Left colon (tissue), 2 donors: Measurements from ENCODE around the gene SLC66A3. TPM values are rescaled to one million over a fixed set of nuclear protein-coding genes. Genes with fewer than 3 reads are reported as not detected.
A peak's percentile ranks its signal among the peaks of the same experiment; 100 is the strongest.

Experiments
- ATAC-seq: fragments of 200-7000 bp; cut with Tn5 transposase; one replicate; pipeline ENCODE4 v1.9.1; 2020; ENCODE audit warnings: mild to moderate bottlenecking, moderate library complexity
- DNase-seq, 2 donors: peaks; one replicate each; pipeline ENCODE4 v3.0.0-alpha.2; 2020
- intact Hi-C, 2 donors: fragments of 100-400 bp; cut with DNase I in 1 of 2; cut with micrococcal nuclease in 1 of 2; formaldehyde crosslinking; loops; one replicate each; pipeline versions ENCODE4 v1.11.2 to v1.14.0; 2022; cut with DNase I, micrococcal nuclease
- total RNA-seq, 2 donors: library from RNA; stranded (reverse); fragmentation: NEBNext Ultra II Directional; extraction: Animal tissue kit (Norgen Biotek cat#: 25700); gene quantifications; one replicate each; pipeline ENCODE4 v1.2.1, GENCODE V29; 2021
- donor health status: DM: no; HTN: no; CAD: no.
- donor health status: DM: yes; HTN: yes; CAD: no.

SLC66A3 gene
- total RNA-seq, 2 donors from 2014 or later: 10.3 to 10.7 TPM

DNA sequence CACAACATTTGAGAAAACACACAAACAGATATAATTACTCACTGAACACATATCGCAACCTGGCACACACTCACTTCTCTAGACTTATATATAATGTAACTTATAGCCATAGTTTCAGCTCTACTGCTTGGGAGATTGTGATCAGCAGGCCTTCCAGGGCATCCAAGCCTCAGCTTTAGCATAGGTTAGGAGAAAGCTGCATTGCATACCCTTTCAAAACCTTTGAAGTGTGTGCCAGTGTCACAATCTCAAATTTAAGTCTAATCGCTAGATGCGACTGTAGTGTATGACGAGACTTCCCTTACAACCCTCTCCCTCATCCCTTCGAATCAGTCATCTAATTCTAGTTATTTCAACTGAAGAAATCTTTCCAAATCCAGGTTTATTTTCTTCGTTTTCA, 30.9 kb downstream of the SLC66A3 start:
- DNase-seq: no peak
- intact Hi-C loops: no loop called here
- ATAC-seq: no peak

DNA sequence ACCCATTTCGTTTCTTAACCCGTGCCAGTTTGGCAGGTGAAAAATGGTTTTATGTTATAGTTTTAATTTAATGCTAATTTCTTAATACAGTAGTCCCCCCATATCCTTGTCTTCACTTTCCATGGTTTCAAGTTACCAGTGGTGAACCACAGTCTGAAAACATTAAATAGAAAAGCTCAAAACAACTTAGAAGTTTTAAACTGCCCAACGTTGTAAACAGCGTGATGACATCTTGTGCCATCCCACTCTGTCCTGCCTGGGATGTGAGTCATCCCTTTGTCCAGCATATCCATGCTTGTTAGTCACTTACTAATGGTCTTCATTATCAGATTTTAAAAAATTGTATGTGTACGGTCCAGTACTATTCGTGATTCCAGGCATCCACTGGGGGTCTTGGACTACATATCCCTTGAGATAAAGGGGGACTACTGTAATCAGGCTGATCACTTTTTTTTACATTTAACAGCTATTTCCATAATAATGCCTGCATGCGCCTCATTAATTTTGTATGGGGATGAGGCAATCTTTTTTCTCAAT, 31.9 kb downstream of the SLC66A3 start:
- DNase-seq (no peak), ATAC-seq (no peak)
- intact Hi-C loops: no loop called here

DNA sequence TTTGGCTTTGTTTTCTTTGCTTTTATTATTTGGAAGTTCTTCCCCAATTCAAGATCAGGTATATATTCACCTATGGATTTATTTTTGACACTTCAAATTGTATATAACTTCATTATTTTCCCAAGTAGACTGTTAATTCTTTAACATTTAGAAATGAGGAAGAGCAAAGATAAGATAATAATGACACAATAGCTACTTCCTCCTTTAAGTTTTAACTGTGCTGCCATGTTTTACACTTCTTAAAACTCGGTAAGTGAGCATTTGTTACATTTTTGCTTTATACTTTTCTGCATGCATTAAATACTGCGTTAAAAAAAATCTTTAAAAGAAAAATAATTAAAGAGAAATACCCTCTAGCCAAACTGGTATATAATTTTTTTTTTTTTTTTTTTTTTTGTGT, 32.5 kb downstream of the SLC66A3 start:
- intact Hi-C loops: no loop called here
- ATAC-seq (no peak), DNase-seq (no peak)

DNA sequence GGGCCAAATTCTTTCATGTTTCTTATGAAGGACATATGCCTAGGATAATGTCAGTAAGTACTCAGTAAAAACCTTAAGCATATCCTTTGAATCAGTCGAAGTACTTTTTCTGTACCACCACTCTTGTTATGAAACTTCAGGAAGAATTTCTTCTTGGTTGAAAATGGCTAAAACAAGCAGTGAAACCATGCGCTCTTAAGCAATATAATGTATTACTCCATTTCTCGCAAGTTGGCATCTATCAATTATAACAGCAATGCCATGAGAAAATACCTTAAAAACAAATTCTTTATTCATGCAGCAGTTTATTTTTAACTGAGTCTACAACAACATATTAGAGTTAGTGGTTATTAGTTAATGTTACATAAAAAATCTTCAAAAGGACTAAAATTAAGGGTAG, 41.0 kb downstream of the SLC66A3 start:
- intact Hi-C loops: no loop called here
- no peak for ATAC-seq

DNA sequence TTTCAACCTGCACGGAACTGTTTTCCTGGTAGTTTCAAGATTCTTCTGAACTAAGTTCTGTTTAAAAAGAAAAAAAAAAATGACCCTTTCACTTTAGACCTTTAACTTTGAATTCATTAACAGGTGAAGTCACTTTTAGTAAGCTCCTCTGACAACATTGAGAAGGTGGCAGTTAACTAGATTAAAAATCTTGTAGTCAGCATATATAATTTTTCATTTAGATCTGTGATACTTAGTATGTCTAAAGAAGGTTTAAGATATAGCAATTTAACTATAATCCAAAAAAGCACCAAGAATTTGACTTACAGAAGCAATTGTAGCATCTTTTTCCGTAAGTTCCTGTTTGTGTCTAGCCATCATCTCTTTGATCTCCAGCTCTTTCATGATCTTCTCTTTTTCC, 45.4 kb downstream of the SLC66A3 start:
- intact Hi-C loops: no loop called here
- ATAC-seq (no peak), DNase-seq (no peak)

More for the DNA sequence above, 41.0 kb downstream of the SLC66A3 start:
- no peak for DNase-seq

DNA sequence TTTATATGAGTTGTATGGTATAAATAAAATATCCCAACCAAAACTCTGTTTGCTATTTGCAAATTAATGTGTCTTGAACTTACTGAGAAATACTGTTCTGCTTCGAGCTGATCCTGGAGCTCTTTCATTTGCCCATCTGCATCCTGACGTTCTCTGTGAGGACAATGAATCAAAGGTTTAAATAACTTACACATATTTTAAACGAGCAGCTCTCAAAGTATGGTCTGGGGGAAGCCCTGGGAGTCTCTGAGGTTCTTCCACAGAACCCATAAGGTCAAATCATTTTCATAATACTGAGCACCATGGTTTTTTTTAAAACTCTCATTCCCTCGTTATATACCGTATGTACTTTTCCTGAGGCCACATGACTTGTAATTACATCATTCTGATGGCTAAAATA, 46.7 kb downstream of the SLC66A3 start:
- intact Hi-C loops: no loop called here
- ATAC-seq (no peak), DNase-seq (no peak)

DNA sequence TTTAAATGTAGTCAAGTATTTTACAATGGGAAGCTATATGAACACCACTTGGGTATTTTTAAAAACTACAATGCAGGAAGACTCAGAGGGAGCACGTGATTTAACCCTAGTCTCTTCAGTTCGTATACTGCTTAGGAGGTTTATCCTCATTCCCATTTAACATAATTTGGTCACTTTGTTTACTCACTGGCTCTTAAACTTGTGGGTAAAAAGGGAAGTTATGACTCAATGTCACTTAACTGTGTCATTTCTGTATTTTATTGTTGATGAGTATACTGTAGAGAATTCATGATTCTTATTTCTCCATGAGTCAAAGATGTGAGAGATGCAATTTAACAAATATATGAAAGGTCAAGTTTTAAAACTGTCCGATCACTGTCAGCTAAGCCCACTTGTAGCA, 48.2 kb downstream of the SLC66A3 start:
- intact Hi-C loops: no loop called here
- ATAC-seq (peak; percentile 75), DNase-seq (no peak)

DNA sequence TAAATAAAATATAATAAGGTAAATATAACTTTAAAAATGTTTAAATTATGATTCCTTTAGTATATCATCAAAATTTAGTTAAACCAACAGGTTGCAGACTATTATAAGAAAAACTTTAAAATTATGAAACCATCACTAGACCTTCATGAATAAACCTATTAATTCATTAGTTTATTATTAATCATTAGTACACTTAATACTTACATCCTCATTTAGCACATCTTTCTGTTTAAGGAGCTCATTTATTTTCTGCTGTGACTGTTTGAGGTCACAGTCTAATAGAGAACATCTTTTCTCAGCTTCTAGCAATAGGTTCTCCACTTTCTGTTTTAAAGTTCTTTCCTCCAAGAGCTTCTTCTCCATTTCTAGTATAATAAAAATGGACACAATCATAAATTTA, 52.8 kb downstream of the SLC66A3 start:
- ATAC-seq (no peak), DNase-seq (no peak)
- intact Hi-C loops: no loop called here

DNA sequence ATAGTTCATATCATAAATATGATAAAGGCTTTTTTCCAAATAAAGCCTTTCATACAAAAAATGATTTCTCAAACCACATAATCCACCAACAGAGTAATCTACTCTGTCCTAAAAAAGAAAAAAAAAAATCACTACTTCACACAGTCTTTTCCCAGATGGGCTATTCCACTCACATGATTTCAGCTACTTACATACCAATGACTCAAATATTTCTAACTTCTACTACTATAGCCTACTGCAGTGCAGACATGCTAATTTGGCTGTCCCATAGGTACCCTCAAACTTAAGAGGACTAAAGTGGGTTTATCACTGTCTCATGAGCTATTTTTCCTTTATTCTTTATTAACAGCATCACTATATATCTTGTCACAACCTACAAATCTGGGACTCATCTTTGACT, 57.4 kb downstream of the SLC66A3 start:
- ATAC-seq (no peak), DNase-seq (no peak)
- intact Hi-C loops: no loop called here

DNA sequence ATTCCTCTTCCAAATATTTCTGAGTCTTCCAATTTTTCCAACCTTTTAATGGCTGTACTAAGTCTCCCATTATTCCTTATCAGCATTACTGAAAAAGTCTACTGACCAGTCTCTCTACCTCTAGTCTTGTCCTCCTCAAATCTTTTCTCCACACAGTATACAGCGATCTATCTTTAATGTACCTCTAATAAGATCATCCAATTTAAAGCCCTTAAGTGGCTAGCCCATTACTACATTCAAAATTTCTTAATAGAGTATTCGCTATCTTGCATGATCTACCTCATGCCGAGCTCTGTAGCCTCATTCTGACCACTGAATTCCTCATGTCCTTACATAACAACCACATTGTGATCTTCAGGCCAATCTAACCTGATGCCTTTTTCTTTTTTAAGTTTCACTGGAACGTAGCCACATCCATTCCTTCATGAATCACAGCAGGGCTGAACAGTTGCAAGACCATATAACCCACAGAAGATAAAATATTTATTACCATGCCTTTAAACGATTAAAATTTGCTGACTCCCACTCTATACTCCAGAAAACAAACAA, 57.9 kb downstream of the SLC66A3 start:
- no peak for ATAC-seq
- no peak for DNase-seq
- intact Hi-C loops: no loop called here

DNA sequence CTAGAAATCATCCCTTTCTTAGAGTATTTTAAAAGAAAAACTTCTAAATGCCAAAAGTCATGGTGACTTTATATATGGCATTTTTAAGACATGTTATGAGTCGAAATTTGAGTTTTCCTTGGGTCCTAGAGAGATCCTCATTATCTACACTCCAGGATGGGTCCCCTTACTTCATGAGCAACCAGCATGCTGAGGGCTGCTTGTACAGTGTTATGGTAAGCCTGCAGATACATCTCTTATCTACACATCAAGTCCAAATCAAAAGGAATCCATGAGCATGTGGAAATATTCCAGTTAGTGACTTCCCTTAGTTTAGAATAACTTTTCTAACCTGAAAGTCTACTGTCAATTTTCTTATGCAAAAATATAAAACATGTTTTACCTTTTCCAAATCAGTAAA, 58.7 kb downstream of the SLC66A3 start:
- no peak for DNase-seq
- no peak for ATAC-seq
- intact Hi-C loops: no loop called here

DNA sequence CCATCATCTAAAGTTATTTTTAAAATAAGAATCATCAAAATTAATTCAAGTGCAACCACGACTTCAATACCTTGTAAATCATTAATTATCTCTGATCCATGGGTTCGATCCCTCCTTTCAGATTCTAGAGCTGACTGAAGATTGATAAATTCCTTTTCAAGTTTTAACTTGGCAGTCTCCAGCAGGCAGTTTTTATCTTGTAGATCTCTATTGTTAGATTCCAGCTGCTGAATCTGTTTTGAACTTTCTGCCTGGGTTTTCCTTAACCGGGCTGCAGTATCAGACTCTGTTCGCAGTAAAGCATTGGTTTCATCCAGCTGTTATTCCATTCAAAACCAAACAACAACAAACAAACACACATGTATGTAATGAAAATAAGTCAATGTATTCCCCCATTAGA, 59.5 kb downstream of the SLC66A3 start:
- DNase-seq (no peak), ATAC-seq (no peak)
- intact Hi-C loops: no loop called here

DNA sequence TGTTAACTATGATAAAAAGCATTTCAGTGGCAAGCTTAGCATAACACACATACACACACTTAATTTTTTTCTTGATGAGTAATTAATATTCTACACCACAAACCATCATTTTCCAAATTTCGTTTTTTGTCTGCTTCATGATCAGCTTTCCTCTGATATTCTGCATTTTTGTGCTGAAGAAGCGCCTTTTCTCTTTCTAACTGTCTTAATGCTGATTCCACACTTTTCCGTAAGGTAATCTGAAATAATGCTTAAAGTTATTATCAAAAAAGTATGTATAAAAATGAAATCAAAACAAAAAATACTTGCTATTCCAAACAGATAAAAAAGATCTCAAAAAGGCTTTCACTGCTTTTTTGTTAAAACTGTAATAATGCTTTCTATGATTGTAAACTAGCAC, 60.1 kb downstream of the SLC66A3 start:
- DNase-seq: no peak
- ATAC-seq: no peak
- intact Hi-C loops: no loop called here

DNA sequence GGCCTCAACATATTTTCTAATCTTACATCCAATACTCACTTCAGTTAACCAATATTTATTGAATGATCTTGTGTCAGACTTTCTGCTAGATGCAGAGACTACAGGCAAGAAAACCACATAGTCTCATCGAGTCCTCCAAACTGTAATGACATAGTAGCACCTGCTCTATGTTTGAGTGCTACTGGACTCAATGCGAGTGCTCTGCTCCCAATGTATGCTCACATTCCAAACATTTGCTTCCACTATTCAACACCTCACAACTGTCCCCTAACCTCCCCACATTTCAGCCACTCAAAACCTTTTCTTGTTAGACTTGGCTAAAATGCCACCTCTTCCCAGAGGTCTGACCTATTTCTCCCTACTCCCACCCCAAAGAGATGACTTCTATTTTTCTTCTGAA, 65.2 kb downstream of the SLC66A3 start:
- intact Hi-C loops: no loop called here
- no peak for ATAC-seq
- no peak for DNase-seq

DNA sequence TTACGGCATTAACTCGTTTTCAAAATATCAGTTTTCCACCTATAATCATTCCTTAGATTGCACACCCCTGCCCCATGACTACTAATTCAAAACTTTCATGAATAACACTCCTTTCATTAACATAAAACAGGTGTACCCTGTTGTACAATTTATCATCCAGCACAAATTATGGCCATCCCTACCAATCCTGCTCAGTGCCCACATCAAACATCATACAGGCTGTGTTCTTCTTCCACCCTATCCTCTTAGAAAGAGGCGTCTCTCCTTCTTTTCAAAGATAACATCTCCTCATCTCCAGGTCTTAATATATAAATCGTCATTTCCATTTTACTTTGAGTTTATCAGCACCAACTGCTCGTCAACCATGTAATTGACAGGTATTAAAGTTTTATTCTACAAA, 67.6 kb downstream of the SLC66A3 start:
- intact Hi-C loops: no loop called here
- ATAC-seq: no peak
- no peak for DNase-seq

DNA sequence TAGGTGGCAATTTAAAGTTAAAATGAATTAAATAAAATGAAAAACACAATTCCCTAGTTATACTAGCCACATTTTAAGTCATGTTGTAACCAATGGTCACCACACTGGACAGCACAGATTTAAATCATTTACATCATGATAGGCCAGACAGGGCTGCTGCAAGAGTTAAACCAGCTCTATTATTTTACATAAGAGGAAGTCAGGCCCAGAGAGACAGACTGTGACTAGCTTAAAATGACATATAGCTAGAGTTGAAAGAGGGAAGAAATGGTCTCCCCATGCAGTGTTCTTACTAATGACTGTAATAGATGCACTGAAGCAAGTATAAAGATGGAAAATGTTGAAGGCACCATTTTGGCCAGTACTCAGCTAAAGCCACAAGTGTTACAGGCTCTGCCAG, 69.6 kb downstream of the SLC66A3 start:
- ATAC-seq (peak; percentile 13), DNase-seq (no peak)
- intact Hi-C loops: no loop called here

DNA sequence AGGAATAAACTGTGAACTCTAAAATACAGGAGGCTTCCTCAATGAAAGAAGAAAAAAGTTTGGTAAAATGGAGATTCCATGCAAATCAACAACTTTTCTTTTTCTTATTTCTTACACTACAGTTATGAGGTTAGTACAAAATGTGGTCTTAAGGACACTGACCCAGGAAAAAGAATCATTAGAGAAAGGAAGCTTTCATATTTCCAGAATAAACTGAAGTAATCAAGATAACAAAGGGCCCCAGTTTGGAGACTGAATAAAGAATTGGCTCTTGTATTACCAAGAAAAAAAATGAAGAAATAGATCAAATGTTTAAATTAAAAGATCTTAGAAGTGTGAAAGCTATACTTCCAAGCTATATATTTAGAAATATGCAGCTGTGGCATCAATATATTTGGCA, 72.3 kb downstream of the SLC66A3 start:
- DNase-seq (no peak), ATAC-seq (no peak)
- intact Hi-C loops: no loop called here

Other genes starting within 250 kb of the SLC66A3 start
- gene KCNF1, start 243.5 kb upstream of the SLC66A3 start, total RNA-seq: 1 to 10 TPM in 1 of 2 donors, under 1 TPM in 1; 0.43 to 1.1 TPM
- gene ROCK2, start 189.2 kb downstream of the SLC66A3 start, total RNA-seq: 10 to 100 TPM; 78.4 to 90.9 TPM